ENCODE measurements around the gene CISD1. TPM values are rescaled to one million over a fixed set of nuclear protein-coding genes. Genes with fewer than 3 reads are reported as not detected.

The CISD1 gene
- total and polyA plus RNA-seq, 2 donors (not counting 3 experiments of a cell fraction or from before 2014, with no cell fraction given) = 25.5 to 53.0 TPM

GRCh38 chr10:58240531-58240930, 28.4 kb upstream of the CISD1 start:
- intact Hi-C loops (cut with micrococcal nuclease) = loop anchor here (2.0 kb wide), 1 partner anchor 50 kb away; no protein-coding TSS in a partner anchor
- Histone ChIP-seq H3K9me1 (replicated peaks; ENCODE audit: control insufficient read depth, extremely low read depth, insufficient read depth, low read length) (no peaks in the 10 kb centered on the region), H3K9ac (replicated peaks; ENCODE audit: extremely low read depth, insufficient read depth, low read length) (peak overlapping the region; percentile 80), H4K20me1 (replicated peaks; ENCODE audit: control insufficient read depth, extremely low read depth, insufficient read depth, low read length) (no peaks in the 10 kb centered on the region), H3K79me2 (ENCODE audit: control insufficient read depth, insufficient read depth, low read length) (peaks cover 36% of the 10 kb centered on the region), H2AFZ (ENCODE audit: low read depth, low read length) (no peak overlapping the region), H3K27ac (ENCODE audit: insufficient read depth, low read depth, low read length) (peak overlapping the region; percentile 94), H3K4me2 (ENCODE audit: insufficient read depth, low read length) (peak overlapping the region; percentile 90), H3K4me3 (replicated peaks in 1 of 3; ENCODE audit: insufficient read depth in 1 of 3, low read depth in 1 of 3, low read length in 3 of 3) (peak overlapping the region in 1 of 3 experiments; percentile 70), H3K4me1 (ENCODE audit: control insufficient read depth, extremely low read depth, insufficient read depth, low read length) (peaks cover 50% of the 10 kb centered on the region), H3K27me3 (ENCODE audit: control insufficient read depth in 2 of 2, insufficient read depth in 2 of 2, low read length in 2 of 2) (no peaks in the 10 kb centered on the region), H3K9me3 (replicated peaks; ENCODE audit: control insufficient read depth, insufficient read depth, low read length) (no peaks in the 10 kb centered on the region), H3K36me3 (ENCODE audit: control insufficient read depth in 2 of 2, extremely low read depth in 1 of 2, insufficient read depth in 2 of 2, low read length in 2 of 2) (no peaks in the 10 kb centered on the region)
- DNase-seq (ENCODE audit: low read depth, low spot score) (peak; percentile 49), FAIRE-seq (peak; percentile 8)
- ChIA-PET CTCF (interaction anchor here (0.7 to 1.9 kb wide), 3 partner anchors 13 to 51 kb away, joined by 3 to 6 read pairs (median 5); no protein-coding TSS in a partner anchor), POLR2A (no interaction called here)
- BruUV-seq (replicated peaks) = no TSS peak
- TF ChIP-seq GATA2 (IDR thresholded peaks at IDR 0.05; ENCODE audit: insufficient read depth, insufficient read length, low read depth, low read length) = no peak
- peak; percentile 40 for TF ChIP-seq FOS (IDR thresholded peaks at IDR 0.05; ENCODE audit: borderline replicate concordance, insufficient read depth, low read length)
- dilution Hi-C loops (cut with MboI; ENCODE audit: extremely low pct_ligation_motif_present, low sequenced_read_pairs) = no loop called here

DNA sequence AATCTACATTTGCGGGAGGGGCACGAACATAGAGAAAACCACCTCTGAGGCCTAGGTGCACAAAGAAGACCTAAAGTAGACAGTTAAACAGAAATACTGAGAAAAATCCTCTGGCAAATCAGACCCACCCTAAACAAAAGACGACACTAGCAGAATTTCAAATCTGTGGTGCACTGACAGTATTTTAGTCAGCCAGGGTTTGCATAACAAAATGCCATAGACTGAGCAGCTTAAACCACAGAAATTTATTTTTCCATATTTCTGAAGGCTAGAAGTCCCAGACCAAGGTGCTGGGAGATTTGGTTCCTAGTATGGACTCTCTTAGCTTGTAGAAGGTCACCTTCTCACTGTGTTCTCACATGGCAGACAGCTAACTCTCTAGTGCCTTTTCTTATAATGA, 27.6 kb upstream of the CISD1 start:
- dilution Hi-C loops (cut with MboI; ENCODE audit: extremely low pct_ligation_motif_present, low sequenced_read_pairs) = no loop called here
- no peaks in the 10 kb centered on the region for H3K9me3 ChIP-seq (replicated peaks; ENCODE audit: control insufficient read depth, insufficient read depth, low read length)
- no peak for TF ChIP-seq POLR2A (IDR thresholded peaks at IDR 0.05; ENCODE audit: low read depth, low read length)
- no peak for TF ChIP-seq MYC (IDR thresholded peaks at IDR 0.05; ENCODE audit: low read depth, low read length)
- no peak for TF ChIP-seq MAX (IDR thresholded peaks at IDR 0.05; ENCODE audit: insufficient read depth, insufficient read length)
- no peak for TF ChIP-seq JUN (IDR thresholded peaks at IDR 0.05; ENCODE audit: borderline replicate concordance, insufficient read depth, insufficient read length, low read depth)
- no peak for TF ChIP-seq CTCF (IDR thresholded peaks at IDR 0.05; ENCODE audit: extremely low read depth in 1 of 2, insufficient read depth in 1 of 2, low read depth in 1 of 2, low read length in 2 of 2)
- no peak for TF ChIP-seq POLR2AphosphoS5 (IDR thresholded peaks at IDR 0.05; ENCODE audit: insufficient read depth, low read depth, low read length)
- no peak for TF ChIP-seq FOS (IDR thresholded peaks at IDR 0.05; ENCODE audit: borderline replicate concordance, insufficient read depth, low read length)
- no peak for TF ChIP-seq EZH2 (IDR thresholded peaks at IDR 0.05; ENCODE audit: borderline replicate concordance, low read depth, low read length, severe bottlenecking)
- no peak for TF ChIP-seq GATA2 (IDR thresholded peaks at IDR 0.05; ENCODE audit: insufficient read depth, insufficient read length, low read depth, low read length)
- H3K4me1 ChIP-seq (ENCODE audit: control insufficient read depth, extremely low read depth, insufficient read depth, low read length) = peaks cover 49% of the 10 kb centered on the region
- FAIRE-seq (no peak), DNase-seq (ENCODE audit: low read depth, low spot score) (no peak)
- peak overlapping the region; percentile 90 for H3K4me2 ChIP-seq (ENCODE audit: insufficient read depth, low read length)
- BruUV-seq (replicated peaks) = no TSS peak
- intact Hi-C loops (cut with micrococcal nuclease) = loop anchor here (2.0 kb wide), 1 partner anchor 49 kb away; no protein-coding TSS in a partner anchor
- H3K4me3 ChIP-seq (replicated peaks in 1 of 3; ENCODE audit: insufficient read depth in 1 of 3, low read depth in 1 of 3, low read length in 3 of 3) = no peak overlapping the region
- no peaks in the 10 kb centered on the region for H4K20me1 ChIP-seq (replicated peaks; ENCODE audit: control insufficient read depth, extremely low read depth, insufficient read depth, low read length)
- ChIA-PET CTCF (interaction anchor here (1.3 kb wide), 1 partner anchor 13 kb away, joined by 3 read pairs; no protein-coding TSS in a partner anchor), POLR2A (no interaction called here)
- H3K9me1 ChIP-seq (replicated peaks; ENCODE audit: control insufficient read depth, extremely low read depth, insufficient read depth, low read length) = no peaks in the 10 kb centered on the region
- no peak overlapping the region for H3K9ac ChIP-seq (replicated peaks; ENCODE audit: extremely low read depth, insufficient read depth, low read length)
- no peaks in the 10 kb centered on the region for H3K36me3 ChIP-seq (ENCODE audit: control insufficient read depth in 2 of 2, extremely low read depth in 1 of 2, insufficient read depth in 2 of 2, low read length in 2 of 2)
- peak overlapping the region; percentile 94 for H3K27ac ChIP-seq (ENCODE audit: insufficient read depth, low read depth, low read length)
- H3K27me3 ChIP-seq (ENCODE audit: control insufficient read depth in 2 of 2, insufficient read depth in 2 of 2, low read length in 2 of 2) = no peaks in the 10 kb centered on the region
- peaks cover 32% of the 10 kb centered on the region for H3K79me2 ChIP-seq (ENCODE audit: control insufficient read depth, insufficient read depth, low read length)
- no peak overlapping the region for H2AFZ ChIP-seq (ENCODE audit: low read depth, low read length)
